H54 (cell line): Measurements from ENCODE around the gene C1QTNF4.
"Not testable (repeated sequence)": the region's sequence is repeated elsewhere in the genome, so short reads cannot be mapped to it uniquely, and the experiment has no call there.

Source experiments
- DNase-seq: peaks from one replicate; pipeline ENCODE4 v3.0.0; 2011; ENCODE audit warnings: low spot score, mixed read lengths; ENCODE audit not compliant: insufficient read length
- FAIRE-seq: peaks from 3 replicates; lab custom pipeline; 2011; peaks lifted over from hg19 to GRCh38; lab: Jason Lieb, UNC
- POLR2A ChIP-seq: IDR thresholded peaks from 2 replicates; pipeline ENCODE4 v1.6.1; 2011; ENCODE audit warnings: low read depth, mild to moderate bottlenecking, low read length

Gene C1QTNF4

GRCh38 chr11:47593934-47594855, at the start of gene C1QTNF4:
Gene C1QTNF4 (minus strand): TSS chr11:47594411. CDS start chr11:47590810, 3,601 bp downstream.
- no peak for TF ChIP-seq POLR2A
- no peak for DNase-seq
- no peak for FAIRE-seq

- DNase-seq (peak; percentile 97), FAIRE-seq (peak; percentile 84)
- peak; percentile 94 for TF ChIP-seq POLR2A
These were observed 48.1 kb upstream of the C1QTNF4 start, which contains the start of gene MTCH2 for GRCh38 chr11:47642099-47642855. Gene MTCH2 (minus strand): TSS chr11:47642559. CDS start chr11:47642465, 94 bp downstream.

- FAIRE-seq = no peak
- no peak for DNase-seq
- no peak for TF ChIP-seq POLR2A
These were observed 47.4 kb upstream of the C1QTNF4 start for GRCh38 chr11:47641600-47642098.

GRCh38 chr11:47640506-47640905, 46.3 kb upstream of the C1QTNF4 start:
- FAIRE-seq, DNase-seq: not testable (repeated sequence)

- DNase-seq, FAIRE-seq: not testable (repeated sequence)
These were observed 42.1 kb upstream of the C1QTNF4 start for GRCh38 chr11:47636331-47636730.

GRCh38 chr11:47631473-47631872, 37.3 kb upstream of the C1QTNF4 start:
- no peak for TF ChIP-seq POLR2A
- FAIRE-seq (peak; percentile 41), DNase-seq (no peak)

- DNase-seq = no peak
- TF ChIP-seq POLR2A = no peak
- no peak for FAIRE-seq
These were observed 33.8 kb upstream of the C1QTNF4 start for GRCh38 chr11:47628026-47628425.

- no peak for TF ChIP-seq POLR2A
- FAIRE-seq = no peak
- DNase-seq = no peak
These were observed 32.0 kb upstream of the C1QTNF4 start for GRCh38 chr11:47626234-47626633.

GRCh38 chr11:47620836-47621378, 26.7 kb upstream of the C1QTNF4 start:
- TF ChIP-seq POLR2A = no peak
- DNase-seq (no peak), FAIRE-seq (peak; percentile 52)

GRCh38 chr11:47617417-47617809, 23.2 kb upstream of the C1QTNF4 start:
- no peak for TF ChIP-seq POLR2A

GRCh38 chr11:47616726-47617416, 22.7 kb upstream of the C1QTNF4 start:
- DNase-seq (no peak), FAIRE-seq (peak; percentile 64)
- TF ChIP-seq POLR2A = no peak

More at GRCh38 chr11:47617417-47617809, 23.2 kb upstream of the C1QTNF4 start:
- no peak for DNase-seq
- no peak for FAIRE-seq

- DNase-seq (no peak), FAIRE-seq (no peak)
- TF ChIP-seq POLR2A = no peak
These were observed 21.0 kb upstream of the C1QTNF4 start for GRCh38 chr11:47615249-47615648.

GRCh38 chr11:47611348-47611794, 17.2 kb upstream of the C1QTNF4 start:
- no peak for FAIRE-seq
- DNase-seq = no peak
- no peak for TF ChIP-seq POLR2A
